ENCODE results near the gene SRRM3. TPM values are rescaled to one million over a fixed set of nuclear protein-coding genes. Genes with fewer than 3 reads are reported as not detected.
"Not testable (repeated sequence)": the region's sequence is repeated elsewhere in the genome, so short reads cannot be mapped to it uniquely, and the experiment has no call there.

The SRRM3 gene
- total RNA-seq, 1 donor from 2014 or later: 16.5 TPM

- no peak for ATAC-seq
- intact Hi-C loops (cut with DNase I): loop anchor here (10.0 kb wide), 1 partner anchor 55 kb away; the partner anchor contains the start of gene YWHAG
- no peak for DNase-seq (ENCODE audit: missing footprints)
These were observed 98.6 kb downstream of the SRRM3 start for GRCh38 chr7:76300166-76300731.

DNA sequence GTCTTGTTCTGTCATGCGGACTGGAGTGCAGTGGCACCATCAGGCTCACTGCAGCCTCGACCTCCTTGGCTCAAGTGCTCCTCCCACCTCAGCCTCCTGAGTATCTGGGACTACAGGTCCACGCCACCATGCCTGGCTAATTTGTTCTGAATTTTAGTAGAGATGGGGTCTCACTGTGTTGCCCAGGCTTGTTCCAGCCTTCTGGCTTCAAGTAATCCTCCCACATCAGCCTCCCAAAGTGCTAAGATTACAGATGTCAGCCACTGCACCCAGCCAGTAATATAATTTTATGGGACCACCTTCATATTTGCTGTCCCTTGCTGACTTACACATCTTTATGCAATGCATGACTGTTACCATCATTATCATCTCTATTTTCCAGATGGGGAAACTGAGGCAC, 99.3 kb downstream of the SRRM3 start:
- intact Hi-C loops (cut with DNase I): loop anchor here (10.0 kb wide), 1 partner anchor 54 kb away; the partner anchor contains the start of gene YWHAG
- ATAC-seq (no peak), DNase-seq (ENCODE audit: missing footprints) (no peak)

DNA sequence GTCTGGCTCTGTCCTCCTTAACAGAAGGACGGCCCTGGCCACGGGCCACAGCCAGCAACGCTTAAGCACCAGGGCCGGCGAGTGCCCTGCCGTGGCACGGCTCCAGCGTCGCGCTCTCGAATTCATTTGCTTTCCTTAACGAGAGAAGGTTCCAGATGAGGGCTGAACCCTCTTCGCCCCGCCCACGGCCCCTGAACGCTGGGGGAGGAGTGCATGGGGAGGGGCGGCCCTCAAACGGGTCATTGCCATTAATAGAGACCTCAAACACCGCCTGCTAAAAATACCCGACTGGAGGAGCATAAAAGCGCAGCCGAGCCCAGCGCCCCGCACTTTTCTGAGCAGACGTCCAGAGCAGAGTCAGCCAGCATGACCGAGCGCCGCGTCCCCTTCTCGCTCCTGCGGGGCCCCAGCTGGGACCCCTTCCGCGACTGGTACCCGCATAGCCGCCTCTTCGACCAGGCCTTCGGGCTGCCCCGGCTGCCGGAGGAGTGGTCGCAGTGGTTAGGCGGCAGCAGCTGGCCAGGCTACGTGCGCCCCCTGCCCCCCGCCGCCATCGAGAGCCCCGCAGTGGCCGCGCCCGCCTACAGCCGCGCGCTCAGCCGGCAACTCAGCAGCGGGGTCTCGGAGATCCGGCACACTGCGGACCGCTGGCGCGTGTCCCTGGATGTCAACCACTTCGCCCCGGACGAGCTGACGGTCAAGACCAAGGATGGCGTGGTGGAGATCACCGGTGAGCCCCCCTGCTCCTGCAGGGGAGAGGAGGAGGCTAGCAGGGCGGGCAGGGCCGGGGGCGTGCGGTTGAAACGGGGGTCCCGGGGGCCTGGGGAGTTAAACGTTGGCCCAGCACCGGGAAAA, 100.9 kb downstream of the SRRM3 start, which contains the start of gene HSPB1:
Gene HSPB1 (plus strand): TSS at position 327 of the 855 bp plus-strand sequence. CDS start 40 bp downstream, at position 367.
- intact Hi-C loops (cut with DNase I): loop anchor here (10.0 kb wide), 1 partner anchor 52 kb away; the partner anchor contains the start of gene YWHAG
- peak; percentile 88 for ATAC-seq
- peak; percentile 95 for DNase-seq (ENCODE audit: missing footprints)

DNA sequence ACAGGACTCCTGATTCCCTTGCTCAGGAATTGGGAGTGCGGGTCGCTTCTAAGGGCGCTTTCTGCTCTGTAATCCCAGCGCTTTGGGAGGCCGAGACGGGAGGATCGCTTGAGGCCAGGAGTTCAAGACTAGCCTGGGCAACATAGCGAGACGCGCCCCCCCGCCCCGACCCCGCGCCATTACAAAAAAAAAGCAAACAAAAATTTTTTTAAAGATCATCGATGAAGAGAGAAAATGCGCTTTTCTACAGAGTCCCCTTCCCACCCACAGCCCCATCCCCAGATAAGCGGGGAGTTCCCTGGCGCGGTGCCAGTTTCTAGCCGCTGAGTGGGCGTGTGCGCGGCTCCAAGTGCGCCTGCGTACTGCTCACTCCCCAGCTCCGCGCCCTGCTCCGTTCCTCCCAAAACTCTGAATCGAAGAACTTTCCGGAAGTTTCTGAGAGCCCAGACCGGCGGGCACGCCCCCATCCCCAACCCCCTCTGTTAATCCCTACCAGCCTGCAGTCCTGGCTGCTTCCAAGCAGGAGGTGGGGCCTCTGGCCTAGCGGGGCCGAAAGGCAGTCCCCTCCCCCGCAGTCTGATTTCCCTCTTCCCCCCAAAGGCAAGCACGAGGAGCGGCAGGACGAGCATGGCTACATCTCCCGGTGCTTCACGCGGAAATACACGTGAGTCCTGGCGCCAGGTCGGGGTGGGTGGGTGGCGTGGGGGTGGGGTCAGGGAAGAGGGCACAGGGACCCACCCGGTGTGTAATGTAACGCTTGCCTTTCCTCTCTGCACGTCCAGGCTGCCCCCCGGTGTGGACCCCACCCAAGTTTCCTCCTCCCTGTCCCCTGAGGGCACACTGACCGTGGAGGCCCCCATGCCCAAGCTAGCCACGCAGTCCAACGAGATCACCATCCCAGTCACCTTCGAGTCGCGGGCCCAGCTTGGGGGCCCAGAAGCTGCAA, 101.8 kb downstream of the SRRM3 start:
- ATAC-seq (peak; percentile 65), DNase-seq (ENCODE audit: missing footprints) (peak; percentile 91)
- intact Hi-C loops (cut with DNase I): loop anchor here (10.0 kb wide), 1 partner anchor 51 kb away; the partner anchor contains the start of gene YWHAG

- intact Hi-C loops (cut with DNase I): loop anchor here (10.0 kb wide), 1 partner anchor 50 kb away; the partner anchor contains the start of gene YWHAG
- ATAC-seq (peak; percentile 67), DNase-seq (ENCODE audit: missing footprints) (peak; percentile 83)
These were observed 103.2 kb downstream of the SRRM3 start for GRCh38 chr7:76304888-76305375.

DNA sequence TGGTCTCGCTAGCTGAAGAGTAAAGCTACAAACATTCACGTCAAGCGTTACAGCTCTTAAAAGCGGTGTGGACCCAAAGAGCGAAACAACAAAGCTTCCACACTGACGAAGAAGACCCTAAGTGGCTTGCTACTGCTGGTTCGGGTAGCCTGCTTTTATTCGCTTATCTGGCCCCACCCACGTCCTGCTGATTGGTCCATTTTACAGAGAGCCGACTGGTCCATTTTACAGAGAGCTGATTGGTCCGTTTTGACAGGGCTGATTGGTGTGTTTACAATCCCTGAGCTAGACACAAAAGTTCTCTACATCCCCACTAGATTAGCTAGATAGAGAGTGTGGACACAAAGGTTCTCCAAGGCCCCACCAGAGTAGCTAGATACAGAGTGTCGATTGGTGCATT, 107.2 kb downstream of the SRRM3 start:
- DNase-seq (ENCODE audit: missing footprints); ATAC-seq: not testable (repeated sequence)
- intact Hi-C loops (cut with DNase I): loop anchor here (10.0 kb wide), 1 partner anchor 46 kb away; the partner anchor contains the start of gene YWHAG

DNA sequence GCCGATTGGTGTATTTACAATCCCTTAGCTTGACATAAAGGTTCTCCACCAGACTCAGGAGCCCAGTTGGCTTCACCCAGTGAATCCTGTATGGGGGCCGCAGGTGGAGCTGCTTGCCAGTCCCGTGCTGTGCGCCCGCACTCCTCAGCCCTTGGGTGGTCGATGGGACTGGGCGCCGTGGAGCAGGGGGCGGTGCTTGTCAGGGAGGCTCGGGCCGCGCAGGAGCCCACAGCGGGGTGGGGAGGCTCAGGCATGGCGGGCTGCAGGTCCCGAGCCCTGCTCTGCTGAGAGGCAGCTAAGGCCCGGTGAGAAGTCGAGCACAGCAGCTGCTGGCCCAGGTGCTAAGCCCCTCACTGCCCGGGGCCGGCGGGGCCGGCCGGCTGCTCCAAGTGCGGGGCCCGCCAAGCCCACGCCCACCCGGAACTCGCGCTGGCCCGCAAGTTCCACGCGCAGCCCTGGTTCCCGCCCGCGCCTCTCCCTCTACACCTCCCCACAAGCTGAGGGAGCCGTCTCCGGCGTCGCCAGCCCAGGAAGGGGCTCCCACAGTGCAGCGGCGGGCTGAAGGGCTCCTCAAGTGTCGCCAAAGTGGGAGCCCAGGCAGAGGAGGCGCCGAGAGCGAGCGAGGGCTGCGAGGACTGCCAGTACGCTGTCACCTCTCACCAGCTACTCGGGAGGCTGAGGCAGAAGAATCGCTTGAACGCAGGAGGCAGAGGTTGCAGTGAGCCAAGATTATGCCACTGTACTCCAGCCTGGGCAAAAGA, 107.8 kb downstream of the SRRM3 start:
- ATAC-seq; DNase-seq (ENCODE audit: missing footprints): not testable (repeated sequence)
- intact Hi-C loops (cut with DNase I): loop anchor here (10.0 kb wide), 1 partner anchor 45 kb away; the partner anchor contains the start of gene YWHAG

GRCh38 chr7:76310102-76310957, 108.6 kb downstream of the SRRM3 start:
- intact Hi-C loops (cut with DNase I): no loop called here
- ATAC-seq: no peak
- DNase-seq (ENCODE audit: missing footprints): no peak

DNA sequence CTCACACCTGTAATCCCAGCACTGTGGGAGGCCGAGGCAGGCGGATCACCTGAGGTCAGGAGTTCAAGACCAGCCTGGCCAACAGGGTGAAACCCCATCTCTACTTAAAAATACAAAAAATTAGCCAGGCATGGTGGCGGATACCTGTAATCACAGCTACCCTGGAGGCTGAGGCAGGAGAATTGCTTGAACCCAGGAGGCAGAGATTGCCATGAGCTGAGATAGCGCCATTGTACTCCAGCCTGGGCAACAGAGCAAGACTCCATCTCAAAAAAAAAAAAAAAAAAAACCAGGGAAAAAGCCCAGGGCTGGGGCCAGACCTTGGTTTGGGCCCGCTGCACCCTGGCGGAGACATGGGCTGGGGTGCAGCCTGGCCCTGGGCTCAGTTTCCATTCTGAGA, 110.1 kb downstream of the SRRM3 start:
- DNase-seq (ENCODE audit: missing footprints); intact Hi-C loops (cut with DNase I); ATAC-seq: not testable (repeated sequence)

GRCh38 chr7:76314042-76314721, 112.5 kb downstream of the SRRM3 start:
- DNase-seq (ENCODE audit: missing footprints) (peak; percentile 98), ATAC-seq (peak; percentile 74)
- intact Hi-C loops (cut with DNase I): loop anchor here (1.0 kb wide), 2 partner anchors 23 to 136 kb away; no protein-coding TSS in a partner anchor

DNA sequence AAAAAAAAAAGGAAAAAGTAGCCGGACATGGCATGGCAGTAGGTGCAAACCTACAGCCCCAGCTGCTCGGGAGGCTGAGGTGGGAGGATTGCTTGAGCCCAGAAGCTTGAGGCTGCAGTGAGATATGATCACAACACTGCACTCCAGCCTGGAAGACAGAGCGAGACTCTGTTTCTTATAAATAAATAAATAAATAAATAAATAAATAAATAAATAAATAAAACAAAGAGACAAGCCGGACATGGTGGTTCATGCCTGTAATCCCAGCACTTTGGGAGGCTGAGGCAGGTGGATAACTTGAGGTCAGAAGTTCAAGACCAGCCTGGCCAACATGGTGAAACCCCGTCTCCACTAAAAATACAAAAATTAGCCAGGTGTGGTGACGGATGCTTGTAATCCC, 113.0 kb downstream of the SRRM3 start:
- not testable (repeated sequence) for DNase-seq (ENCODE audit: missing footprints); ATAC-seq
- intact Hi-C loops (cut with DNase I): loop anchor here (1.0 to 5.0 kb wide), 3 partner anchors 23 to 136 kb away; no protein-coding TSS in a partner anchor

DNA sequence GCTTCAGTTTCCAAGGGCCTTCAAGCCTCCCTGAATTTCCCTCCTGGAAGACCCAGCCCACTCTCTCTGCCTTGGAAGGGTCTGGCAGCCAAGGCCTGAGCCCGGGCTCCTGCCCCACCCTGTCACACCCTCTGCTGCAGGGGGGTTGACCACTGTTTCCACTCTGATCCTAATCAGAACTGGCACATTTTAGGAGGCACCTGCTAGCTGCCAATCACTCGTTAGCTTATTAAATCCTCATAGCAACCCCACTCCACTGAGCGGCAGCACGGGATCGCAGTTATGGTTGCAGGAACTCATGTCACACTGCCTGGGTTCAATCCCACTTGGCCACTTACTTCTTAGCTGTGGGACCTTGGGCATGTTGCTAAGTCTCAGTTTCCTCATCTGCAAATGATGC, 113.7 kb downstream of the SRRM3 start:
- ATAC-seq (no peak), DNase-seq (ENCODE audit: missing footprints) (no peak)

GRCh38 chr7:76316984-76317781, 115.5 kb downstream of the SRRM3 start:
- DNase-seq (ENCODE audit: missing footprints) (no peak), ATAC-seq (no peak)
- intact Hi-C loops (cut with DNase I): loop anchor here (5.0 kb wide), 1 partner anchor 35 kb away; no protein-coding TSS in a partner anchor

More for the DNA sequence above, 113.7 kb downstream of the SRRM3 start:
- intact Hi-C loops (cut with DNase I): loop anchor here (5.0 kb wide), 1 partner anchor 33 kb away; no protein-coding TSS in a partner anchor

- intact Hi-C loops (cut with DNase I): loop anchor here (5.0 kb wide), 1 partner anchor 36 kb away; no protein-coding TSS in a partner anchor
- ATAC-seq (peak; percentile 96), DNase-seq (ENCODE audit: missing footprints) (peak; percentile 99)
These were observed 116.2 kb downstream of the SRRM3 start for GRCh38 chr7:76317782-76318487.
